Uterus (tissue), 4 donors: ENCODE data around the gene FDPS. TPM values are rescaled to one million over a fixed set of nuclear protein-coding genes. Genes with fewer than 3 reads are reported as not detected.
"Not testable (repeated sequence)": the region's sequence is repeated elsewhere in the genome, so short reads cannot be mapped to it uniquely, and the experiment has no call there.

Source experiments
- DNase-seq, 2 donors: peaks; one replicate each; pipeline ENCODE4 v3.0.0-alpha.2; 2019 to 2020
- H3K27ac ChIP-seq, 2 donors: fragments of 200-600 bp; sonication (generic); 1 replicate in 1 of 2; 2 replicates in 1 of 2; pipeline ENCODE4 v1.5.1; 2016 to 2018
- H3K27me3 ChIP-seq, 2 donors: fragments of 200-600 bp; sonication (generic); one replicate each; pipeline ENCODE4 v1.5.1; 2018 to 2019; ENCODE audit warnings: control low read depth in 1 of 2
- H3K36me3 ChIP-seq, 2 donors: fragments of 200-600 bp; sonication (generic); one replicate each; pipeline ENCODE4 v1.5.1; 2019; ENCODE audit warnings: control low read depth in 1 of 2
- H3K4me1 ChIP-seq, 2 donors: fragments of 200-600 bp; sonication (generic); one replicate each; pipeline ENCODE4 v1.5.1; 2018 to 2019; ENCODE audit warnings: control low read depth in 1 of 2
- H3K4me3 ChIP-seq, 2 donors: fragments of 200-600 bp; sonication (generic); 1 replicate in 1 of 2; 2 replicates in 1 of 2; pipeline ENCODE4 v1.5.1; 2018 to 2019; ENCODE audit warnings: mild to moderate bottlenecking in 1 of 2
- H3K9me3 ChIP-seq, 2 donors: fragments of 200-600 bp; sonication (generic); one replicate each; pipeline ENCODE4 v1.5.1; 2019; ENCODE audit warnings: control low read depth in 1 of 2
- CTCF ChIP-seq, 4 experiments: fragments of 200-600 bp in 2 of 4; fragments of 450-650 bp in 2 of 4; sonication (generic) in 2 of 4; IDR thresholded peaks; one replicate each; pipeline ENCODE4 v1.5.1; 2016 to 2019; ENCODE audit warnings: antibody characterized with exemption in 4 of 4, mild to moderate bottlenecking in 2 of 4, moderate library complexity in 1 of 4
- POLR2A ChIP-seq, 2 donors: fragments of 450-650 bp; IDR thresholded peaks; one replicate each; pipeline ENCODE4 v1.6.1; 2016; ENCODE audit warnings: antibody characterized with exemption in 2 of 2, mild to moderate bottlenecking in 1 of 2, moderate library complexity in 1 of 2
- intact Hi-C: fragments of 100-400 bp; cut with DNase I; formaldehyde crosslinking; loops from one replicate; pipeline ENCODE4 v1.15.1; 2023; ENCODE audit warnings: low total_unique reads
- total RNA-seq, 4 donors: library from RNA; depleted of rRNA in 3 of 4; stranded (reverse); fragments of >200 nt in 3 of 4; gene quantifications; one replicate each; pipeline versions ENCODE4 v1.1.0 to v1.2.4, GENCODE V29; 2014 to 2023
- donor health status: DM: yes; HTN: yes; CAD: no.

Gene FDPS
- total RNA-seq, 4 donors from 2014 or later: 23.8 to 113 (median 99.6) TPM

GRCh38 chr1:155324717-155325602 is 16.3 kb downstream of the FDPS start:
- Histone ChIP-seq H3K27me3 (no peaks in the 10 kb centered on the region), H3K36me3 (no peaks in the 10 kb centered on the region), H3K4me3 (peak overlapping the region; percentile 72 to 86), H3K27ac (peak overlapping the region; percentile 97 to 99), H3K9me3 (no peaks in the 10 kb centered on the region), H3K4me1 (peaks cover 8 to 17% of the 10 kb centered on the region in 2 donors)
- intact Hi-C loops: loop anchor here (5.0 kb wide), 1 partner anchor 48 kb away; the partner anchor contains the start of gene HCN3
- DNase-seq: peak; percentile 59 to 64
- TF ChIP-seq CTCF (IDR thresholded peaks at IDR 0.05) (peak; percentile 12 to 48 (median 38)), POLR2A (IDR thresholded peaks at IDR 0.05) (no peak)

- no peak for TF ChIP-seq POLR2A (IDR thresholded peaks at IDR 0.05)
- no peak for TF ChIP-seq CTCF (IDR thresholded peaks at IDR 0.05)
- H3K9me3 ChIP-seq: no peaks in the 10 kb centered on the region
- intact Hi-C loops: no loop called here
- no peak for DNase-seq
- H3K36me3 ChIP-seq: no peaks in the 10 kb centered on the region
- peak overlapping the region; percentile 97 to 99 for H3K27ac ChIP-seq
- H3K4me3 ChIP-seq: peak overlapping the region in 1 of 2 donors; percentile 72
- no peaks in the 10 kb centered on the region for H3K27me3 ChIP-seq
- H3K4me1 ChIP-seq: peaks cover 8 to 13% of the 10 kb centered on the region in 2 donors
These were observed 16.9 kb downstream of the FDPS start for GRCh38 chr1:155325603-155325893.

GRCh38 chr1:155326020-155326526 is 17.4 kb downstream of the FDPS start:
- Histone ChIP-seq H3K36me3 (no peaks in the 10 kb centered on the region), H3K27ac (no peak overlapping the region), H3K4me3 (no peak overlapping the region), H3K27me3 (no peaks in the 10 kb centered on the region), H3K4me1 (peaks cover 8 to 13% of the 10 kb centered on the region in 2 donors), H3K9me3 (no peaks in the 10 kb centered on the region)
- TF ChIP-seq CTCF (IDR thresholded peaks at IDR 0.05) (no peak), POLR2A (IDR thresholded peaks at IDR 0.05) (no peak)
- no peak for DNase-seq
- intact Hi-C loops: no loop called here

- Histone ChIP-seq H3K27ac (no peak overlapping the region), H3K4me1 (peaks cover 8 to 10% of the 10 kb centered on the region in 2 donors), H3K27me3 (no peaks in the 10 kb centered on the region), H3K36me3 (no peaks in the 10 kb centered on the region), H3K9me3 (no peaks in the 10 kb centered on the region), H3K4me3 (no peak overlapping the region)
- no peak for DNase-seq
- TF ChIP-seq POLR2A (IDR thresholded peaks at IDR 0.05) (no peak), CTCF (IDR thresholded peaks at IDR 0.05) (no peak)
- intact Hi-C loops: no loop called here
These were observed 18.0 kb downstream of the FDPS start for GRCh38 chr1:155326631-155327037.

- intact Hi-C loops: no loop called here
- no peaks in the 10 kb centered on the region for H3K36me3 ChIP-seq
- TF ChIP-seq CTCF (IDR thresholded peaks at IDR 0.05) (no peak), POLR2A (IDR thresholded peaks at IDR 0.05) (no peak)
- H3K9me3 ChIP-seq: no peaks in the 10 kb centered on the region
- H3K27me3 ChIP-seq: no peaks in the 10 kb centered on the region
- no peak overlapping the region for H3K27ac ChIP-seq
- no peak for DNase-seq
- H3K4me3 ChIP-seq: no peak overlapping the region
- H3K4me1 ChIP-seq: peaks cover 3 to 7% of the 10 kb centered on the region in 2 donors
These were observed 19.3 kb downstream of the FDPS start for GRCh38 chr1:155327981-155328380.

- not testable (repeated sequence) for H3K9me3 ChIP-seq, H3K4me3 ChIP-seq
These were observed 20.2 kb downstream of the FDPS start for GRCh38 chr1:155328856-155329255.

More at GRCh38 chr1:155328856-155329255, 20.2 kb downstream of the FDPS start:
- H3K27me3 ChIP-seq, H3K36me3 ChIP-seq, H3K27ac ChIP-seq, H3K4me1 ChIP-seq, intact Hi-C loops, DNase-seq: not testable (repeated sequence)
